Neural crest cell (in vitro differentiated cells): ENCODE data around the gene SLMAP. TPM values are rescaled to one million over a fixed set of nuclear protein-coding genes. Genes with fewer than 3 reads are reported as not detected.

ENCODE experiments used
- DNase-seq: peaks from one replicate; pipeline ENCODE4 v3.0.0; 2021; ENCODE audit warnings: low read depth, mixed read lengths, low spot score
- H3K27ac Mint-ChIP-seq: one replicate; pipeline ENCODE4 v1.8.0; 2021; ENCODE audit warnings: mild to moderate bottlenecking, mixed read lengths; ENCODE audit not compliant: unreplicated experiment
- H3K27me3 Mint-ChIP-seq: 2 replicates; pipeline ENCODE4 v1.8.0; 2021; ENCODE audit warnings: low read depth, mild to moderate bottlenecking, mixed read lengths
- H3K36me3 Mint-ChIP-seq: 2 replicates; pipeline ENCODE4 v1.8.0; 2021; ENCODE audit warnings: low read depth, mild to moderate bottlenecking, mixed read lengths
- H3K4me1 Mint-ChIP-seq: 2 replicates; pipeline ENCODE4 v1.8.0; 2021; ENCODE audit warnings: mixed read lengths
- H3K4me3 Mint-ChIP-seq: one replicate; pipeline ENCODE4 v1.8.0; 2021; ENCODE audit warnings: mild to moderate bottlenecking, mixed read lengths
- H3K9me3 Mint-ChIP-seq: 2 replicates; pipeline ENCODE4 v1.8.0; 2021; ENCODE audit warnings: mixed read lengths
- total RNA-seq: library from RNA; stranded (reverse); gene quantifications from 2 replicates; pipeline ENCODE4 v1.2.1, GENCODE V29; 2021
- TF ChIP-seq, protein P1 (sequence below): fragments of 200-600 bp; sonication (generic); conservative IDR thresholded peaks from 2 replicates; pipeline ENCODE4 v1.5.0; 2021; ENCODE audit warnings: antibody characterized with exemption, mild to moderate bottlenecking

The SLMAP gene
- total RNA-seq, 1 donor from 2014 or later: 45.7 TPM

DNA sequence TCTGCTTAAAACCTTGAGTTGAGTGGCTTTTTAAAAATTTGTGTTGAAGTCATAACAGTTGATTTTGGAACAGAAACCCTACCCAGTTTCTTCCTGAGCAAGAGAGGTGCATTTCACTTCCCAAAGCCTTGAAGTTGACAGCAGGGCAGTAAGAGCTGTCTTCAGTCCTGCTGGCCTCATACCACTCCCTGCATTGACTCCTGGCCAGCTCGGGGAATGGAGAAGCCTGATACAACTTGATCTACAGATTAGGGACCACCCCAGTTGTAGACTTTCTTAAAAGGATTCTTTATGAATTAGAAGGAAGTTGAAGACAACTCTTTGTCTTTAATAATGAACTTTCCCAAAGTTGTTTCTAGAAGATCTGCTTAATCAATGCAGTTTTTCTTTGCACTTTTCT, 161.5 kb downstream of the SLMAP start:
- H3K9me3 Mint-ChIP-seq: no peaks in the 10 kb centered on the region
- H3K4me3 Mint-ChIP-seq: no peak overlapping the region
- no peaks in the 10 kb centered on the region for H3K4me1 Mint-ChIP-seq
- H3K27me3 Mint-ChIP-seq: no peaks in the 10 kb centered on the region
- peaks cover 5% of the 10 kb centered on the region for H3K36me3 Mint-ChIP-seq
- TF ChIP-seq, protein P1, sequence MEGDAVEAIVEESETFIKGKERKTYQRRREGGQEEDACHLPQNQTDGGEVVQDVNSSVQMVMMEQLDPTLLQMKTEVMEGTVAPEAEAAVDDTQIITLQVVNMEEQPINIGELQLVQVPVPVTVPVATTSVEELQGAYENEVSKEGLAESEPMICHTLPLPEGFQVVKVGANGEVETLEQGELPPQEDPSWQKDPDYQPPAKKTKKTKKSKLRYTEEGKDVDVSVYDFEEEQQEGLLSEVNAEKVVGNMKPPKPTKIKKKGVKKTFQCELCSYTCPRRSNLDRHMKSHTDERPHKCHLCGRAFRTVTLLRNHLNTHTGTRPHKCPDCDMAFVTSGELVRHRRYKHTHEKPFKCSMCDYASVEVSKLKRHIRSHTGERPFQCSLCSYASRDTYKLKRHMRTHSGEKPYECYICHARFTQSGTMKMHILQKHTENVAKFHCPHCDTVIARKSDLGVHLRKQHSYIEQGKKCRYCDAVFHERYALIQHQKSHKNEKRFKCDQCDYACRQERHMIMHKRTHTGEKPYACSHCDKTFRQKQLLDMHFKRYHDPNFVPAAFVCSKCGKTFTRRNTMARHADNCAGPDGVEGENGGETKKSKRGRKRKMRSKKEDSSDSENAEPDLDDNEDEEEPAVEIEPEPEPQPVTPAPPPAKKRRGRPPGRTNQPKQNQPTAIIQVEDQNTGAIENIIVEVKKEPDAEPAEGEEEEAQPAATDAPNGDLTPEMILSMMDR: no peak
- H3K27ac Mint-ChIP-seq: no peak overlapping the region
- DNase-seq: no peak

DNA sequence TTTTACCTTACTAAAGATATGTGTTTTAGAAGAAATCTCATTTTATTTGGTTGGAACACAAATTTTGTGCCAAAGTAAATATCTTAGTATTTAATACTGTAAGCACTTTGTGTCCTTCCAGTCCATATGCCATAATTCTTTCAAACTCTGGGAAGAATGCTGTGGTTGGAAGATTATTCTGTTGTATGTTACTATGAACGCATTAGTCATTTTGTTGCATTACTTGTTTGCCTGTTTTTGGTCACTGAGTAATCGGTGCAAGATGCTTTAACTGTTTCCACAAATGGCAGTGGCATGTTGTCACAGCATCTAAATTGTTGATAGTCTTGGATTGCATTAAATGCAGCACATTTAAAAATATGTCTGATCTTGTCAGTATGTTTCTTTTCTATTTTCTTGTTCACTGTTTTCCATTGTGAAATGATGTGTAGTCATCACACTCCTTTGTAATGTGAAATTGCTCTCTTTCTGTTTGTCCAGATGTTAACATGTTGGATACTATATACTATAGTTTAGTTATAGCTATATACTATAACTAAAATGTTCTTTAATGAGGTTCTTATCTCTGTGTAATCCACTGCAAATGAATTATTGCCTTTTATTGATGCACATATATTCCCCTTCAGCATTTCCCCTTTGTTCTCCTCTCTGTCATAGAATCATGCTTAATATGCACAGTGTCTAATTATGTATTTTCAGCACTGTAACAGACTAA, 162.2 kb downstream of the SLMAP start:
- Mint-ChIP-seq H3K27me3 (no peaks in the 10 kb centered on the region), H3K27ac (no peak overlapping the region), H3K9me3 (no peaks in the 10 kb centered on the region), H3K36me3 (peaks cover 5% of the 10 kb centered on the region), H3K4me1 (no peaks in the 10 kb centered on the region), H3K4me3 (no peak overlapping the region)
- TF ChIP-seq, protein P1: no peak
- no peak for DNase-seq

DNA sequence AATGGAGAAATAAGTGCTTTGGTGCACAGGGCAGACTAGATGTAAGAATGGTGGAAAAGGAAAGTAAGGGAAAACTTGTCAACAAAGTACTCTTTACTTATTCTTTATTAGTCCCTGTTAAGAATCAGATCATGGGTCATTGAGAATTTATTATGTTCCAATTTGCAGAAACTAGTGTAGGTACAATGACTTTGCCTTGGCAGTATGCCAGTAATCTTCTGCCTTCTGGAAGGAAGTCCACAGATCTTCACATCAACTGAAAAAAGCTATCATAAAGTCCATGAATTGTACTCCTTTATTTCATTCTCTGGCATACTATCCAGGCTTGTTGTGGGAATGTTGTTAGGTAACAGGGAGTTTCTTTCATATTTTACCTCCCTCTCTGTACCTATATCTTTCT, 163.9 kb downstream of the SLMAP start:
- DNase-seq: no peak
- H3K27me3 Mint-ChIP-seq: no peaks in the 10 kb centered on the region
- H3K4me3 Mint-ChIP-seq: no peak overlapping the region
- no peaks in the 10 kb centered on the region for H3K4me1 Mint-ChIP-seq
- H3K36me3 Mint-ChIP-seq: peaks cover 5% of the 10 kb centered on the region
- TF ChIP-seq, protein P1: no peak
- H3K27ac Mint-ChIP-seq: no peak overlapping the region
- H3K9me3 Mint-ChIP-seq: no peaks in the 10 kb centered on the region

DNA sequence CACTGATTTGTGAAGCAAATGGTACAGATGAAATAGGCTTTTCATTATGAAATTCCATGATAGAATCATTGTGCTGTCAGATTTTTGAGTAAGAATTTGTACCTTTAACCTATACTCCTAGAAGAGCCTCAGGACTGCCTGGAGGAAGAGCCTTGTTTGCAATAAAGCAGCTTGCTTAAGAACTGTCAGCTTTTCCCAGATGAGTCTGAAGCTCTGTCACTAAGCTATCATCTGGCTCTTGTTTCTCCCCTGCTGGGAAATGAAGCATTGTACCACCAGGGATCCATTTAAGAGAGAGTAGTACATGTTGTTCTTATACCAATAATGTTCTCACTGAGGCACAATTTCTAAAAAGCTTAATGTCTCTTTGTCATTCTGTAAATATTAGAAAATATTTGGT, 167.0 kb downstream of the SLMAP start:
- H3K27me3 Mint-ChIP-seq: no peaks in the 10 kb centered on the region
- H3K27ac Mint-ChIP-seq: no peak overlapping the region
- TF ChIP-seq, protein P1: no peak
- no peak overlapping the region for H3K4me3 Mint-ChIP-seq
- DNase-seq: no peak
- H3K4me1 Mint-ChIP-seq: no peaks in the 10 kb centered on the region
- H3K9me3 Mint-ChIP-seq: no peaks in the 10 kb centered on the region
- peaks cover 4% of the 10 kb centered on the region for H3K36me3 Mint-ChIP-seq

DNA sequence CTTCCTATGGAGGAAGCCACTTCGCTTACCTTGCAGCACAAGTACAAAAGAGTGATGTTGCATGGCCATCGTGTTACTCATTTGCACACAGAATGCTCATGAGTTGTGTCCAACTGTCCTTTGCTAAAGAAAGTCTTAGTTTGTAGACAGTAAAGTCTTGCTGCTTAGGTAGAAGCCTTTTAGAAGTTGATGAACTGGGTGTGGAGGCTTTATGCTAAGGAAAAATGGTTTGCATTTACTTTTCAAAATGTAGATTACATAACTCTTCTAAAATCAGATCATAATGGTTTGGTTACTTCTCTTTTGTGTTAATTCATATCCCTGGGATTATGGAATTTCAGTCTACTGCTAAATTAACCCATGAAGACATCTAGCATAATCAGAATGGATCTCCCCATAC, 167.6 kb downstream of the SLMAP start:
- no peak overlapping the region for H3K4me3 Mint-ChIP-seq

More for the DNA sequence above, 167.6 kb downstream of the SLMAP start:
- H3K9me3 Mint-ChIP-seq: no peaks in the 10 kb centered on the region
- H3K4me1 Mint-ChIP-seq: no peaks in the 10 kb centered on the region
- TF ChIP-seq, protein P1: no peak
- DNase-seq: no peak
- no peaks in the 10 kb centered on the region for H3K27me3 Mint-ChIP-seq
- peaks cover 4% of the 10 kb centered on the region for H3K36me3 Mint-ChIP-seq
- H3K27ac Mint-ChIP-seq: no peak overlapping the region
